ENCODE measurements around the gene SNUPN. TPM values are rescaled to one million over a fixed set of nuclear protein-coding genes. Genes with fewer than 3 reads are reported as not detected.
A peak's percentile ranks its signal among the peaks of the same experiment; 100 is the strongest.

Gene SNUPN
- total RNA-seq, 4 donors from 2014 or later: 24.7 to 31.8 (median 27.8) TPM

DNA sequence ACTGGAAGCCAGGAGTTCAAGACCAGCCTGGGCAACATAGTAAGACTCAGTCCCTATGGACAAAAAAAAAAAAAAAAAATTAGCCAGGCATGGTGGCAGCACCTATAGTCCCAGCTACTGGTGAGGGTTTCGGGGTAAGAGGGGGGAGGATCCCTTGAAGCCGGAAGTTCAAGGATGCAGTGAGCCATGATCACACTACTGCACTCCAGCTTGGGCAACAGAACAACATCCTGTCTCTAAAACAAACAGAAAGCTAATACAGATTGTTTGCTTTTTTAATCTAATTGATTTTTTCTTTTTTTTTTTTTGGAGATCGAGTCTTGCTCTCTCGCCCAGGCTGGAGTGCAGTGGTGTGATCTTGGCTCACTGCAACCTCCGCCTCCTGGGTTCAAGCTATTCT, 16.1 kb upstream of the SNUPN start:
- Histone ChIP-seq H3K4me3 (replicated peaks in 1 of 3) (no peak overlapping the region), H3K4me1 (peaks cover 25 to 46% of the 10 kb centered on the region in 2 donors), H3K27me3 (no peaks in the 10 kb centered on the region), H3K9me3 (no peaks in the 10 kb centered on the region), H3K27ac (no peak overlapping the region), H3K36me3 (no peaks in the 10 kb centered on the region)
- WGBS, 2 donors: 48 to 50% methylated on average over 5 of the region's 5 CpGs
- TF ChIP-seq POLR2A (IDR thresholded peaks at IDR 0.05): no peak
- TF ChIP-seq, protein P1, sequence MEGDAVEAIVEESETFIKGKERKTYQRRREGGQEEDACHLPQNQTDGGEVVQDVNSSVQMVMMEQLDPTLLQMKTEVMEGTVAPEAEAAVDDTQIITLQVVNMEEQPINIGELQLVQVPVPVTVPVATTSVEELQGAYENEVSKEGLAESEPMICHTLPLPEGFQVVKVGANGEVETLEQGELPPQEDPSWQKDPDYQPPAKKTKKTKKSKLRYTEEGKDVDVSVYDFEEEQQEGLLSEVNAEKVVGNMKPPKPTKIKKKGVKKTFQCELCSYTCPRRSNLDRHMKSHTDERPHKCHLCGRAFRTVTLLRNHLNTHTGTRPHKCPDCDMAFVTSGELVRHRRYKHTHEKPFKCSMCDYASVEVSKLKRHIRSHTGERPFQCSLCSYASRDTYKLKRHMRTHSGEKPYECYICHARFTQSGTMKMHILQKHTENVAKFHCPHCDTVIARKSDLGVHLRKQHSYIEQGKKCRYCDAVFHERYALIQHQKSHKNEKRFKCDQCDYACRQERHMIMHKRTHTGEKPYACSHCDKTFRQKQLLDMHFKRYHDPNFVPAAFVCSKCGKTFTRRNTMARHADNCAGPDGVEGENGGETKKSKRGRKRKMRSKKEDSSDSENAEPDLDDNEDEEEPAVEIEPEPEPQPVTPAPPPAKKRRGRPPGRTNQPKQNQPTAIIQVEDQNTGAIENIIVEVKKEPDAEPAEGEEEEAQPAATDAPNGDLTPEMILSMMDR (IDR thresholded peaks at IDR 0.05): no peak
- intact Hi-C loops (cut with DNase I): no loop called here
- peak in 1 of 2 donors; percentile 40 for DNase-seq

GRCh38 chr15:75641179-75641503, 15.6 kb upstream of the SNUPN start:
- peaks cover 21 to 41% of the 10 kb centered on the region in 2 donors for H3K4me1 ChIP-seq
- H3K27ac ChIP-seq: no peak overlapping the region
- no peak for TF ChIP-seq POLR2A (IDR thresholded peaks at IDR 0.05)
- TF ChIP-seq, protein P1 (IDR thresholded peaks at IDR 0.05): no peak
- no peaks in the 10 kb centered on the region for H3K27me3 ChIP-seq
- intact Hi-C loops (cut with DNase I): no loop called here
- no peak overlapping the region for H3K4me3 ChIP-seq (replicated peaks in 1 of 3)
- H3K36me3 ChIP-seq: no peaks in the 10 kb centered on the region
- 74 to 75% methylated on average over 4 of the region's 4 CpGs for WGBS, 2 donors
- DNase-seq: no peak
- no peaks in the 10 kb centered on the region for H3K9me3 ChIP-seq

GRCh38 chr15:75640483-75641178, 15.1 kb upstream of the SNUPN start:
- TF ChIP-seq POLR2A (IDR thresholded peaks at IDR 0.05): no peak
- TF ChIP-seq, protein P1 (IDR thresholded peaks at IDR 0.05): peak in 3 of 6 experiments; percentile 15 to 42 (median 40)
- Histone ChIP-seq H3K36me3 (no peaks in the 10 kb centered on the region), H3K4me3 (replicated peaks in 1 of 3) (peak overlapping the region; percentile 28 to 71 (median 37)), H3K27me3 (no peaks in the 10 kb centered on the region), H3K9me3 (no peaks in the 10 kb centered on the region), H3K4me1 (peaks cover 19 to 36% of the 10 kb centered on the region in 2 donors), H3K27ac (peak overlapping the region; percentile 64 to 94 (median 93))
- DNase-seq: peak in 1 of 2 donors; percentile 39
- WGBS, 2 donors: 9 to 11% methylated on average over 15 to 17 of the region's 17 CpGs
- intact Hi-C loops (cut with DNase I): no loop called here

- no peaks in the 10 kb centered on the region for H3K9me3 ChIP-seq
- H3K27ac ChIP-seq: peak within 1 kb of the TSS; percentile 78 to 94 (median 93)
- WGBS, 2 donors: 0% methylated on average over 6 to 13 of the region's 83 CpGs
- no peaks in the 10 kb centered on the region for H3K36me3 ChIP-seq
- intact Hi-C loops (cut with DNase I): loop anchor here (10.0 kb wide), 1 partner anchor 45 kb away; no protein-coding TSS in a partner anchor
- H3K4me1 ChIP-seq: peaks cover 19 to 36% of the 10 kb centered on the region in 2 donors
- peak; percentile 96 to 97 for DNase-seq
- peak; percentile 81 to 98 for TF ChIP-seq POLR2A (IDR thresholded peaks at IDR 0.05)
- TF ChIP-seq, protein P1 (IDR thresholded peaks at IDR 0.05): no peak
- H3K27me3 ChIP-seq: no peaks in the 10 kb centered on the region
- H3K4me3 ChIP-seq (replicated peaks in 1 of 3): peak within 1 kb of the TSS; percentile 53 to 94 (median 71)
Observed at GRCh38 chr15:75639709-75640482, 14.4 kb upstream of the SNUPN start, which contains the start of gene IMP3. IMP3 (minus strand) TSS chr15:75640224; CDS start chr15:75640168, 56 bp downstream.
